ENCODE measurements around the gene MEOX2. TPM values are rescaled to one million over a fixed set of nuclear protein-coding genes. Genes with fewer than 3 reads are reported as not detected.

MEOX2 gene
- total and polyA plus RNA-seq, 2 of the 8 experiments (the other 6 are each of a cell fraction or from before 2014, with no cell fraction given) = 0.05 to 0.19 TPM

DNA sequence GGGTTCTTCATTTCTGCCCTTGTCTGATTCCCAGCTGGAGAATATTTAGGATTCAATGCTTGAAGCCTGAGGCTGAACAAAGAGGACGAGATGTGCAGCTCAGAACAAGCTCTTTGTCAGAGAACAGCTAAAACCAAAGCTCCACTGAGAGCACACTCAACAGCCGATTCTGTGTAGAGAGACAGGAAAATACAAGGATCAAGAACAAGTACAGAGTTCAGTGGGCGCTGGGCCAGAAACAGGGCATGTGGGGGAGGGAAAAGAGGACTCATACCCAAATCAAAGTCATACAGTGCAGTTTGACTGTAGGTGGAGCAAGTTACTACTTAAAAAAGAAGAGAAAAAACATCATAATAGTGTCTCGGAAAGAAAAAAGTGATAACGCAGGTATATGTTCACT, 124.6 kb downstream of the MEOX2 start, which contains the start of gene AGMO:
Gene AGMO (minus strand): TSS at position 181 of the 400 bp plus-strand sequence.
- H3K9me3 ChIP-seq (ENCODE audit: insufficient read depth in 2 of 2, low read depth in 1 of 2, low read length in 1 of 2) = no peaks in the 10 kb centered on the region
- ChIA-PET POLR2A (ENCODE audit: partially characterized antibody) (interaction anchor here (0.7 kb wide), 1 partner anchor 10 kb away, joined by 3 read pairs; no protein-coding TSS in a partner anchor), CTCF (ENCODE audit: partially characterized antibody) (interaction anchor here (0.7 to 1.0 kb wide), 2 partner anchors 332 to 674 kb away, joined by 3 to 4 read pairs; no protein-coding TSS in a partner anchor)
- H3K56ac ChIP-seq (replicated peaks; ENCODE audit: insufficient read length, low read depth, low read length) = no peak within 1 kb of the TSS
- H3K4me2 ChIP-seq (ENCODE audit: insufficient read depth in 1 of 2, low read depth in 2 of 2, low read length in 2 of 2) = no peak within 1 kb of the TSS
- 78% methylated on average over 5 of the region's 5 CpGs; no CpG with 5 or more reads in 1 of the 2 experiments for WGBS, 2 experiments (ENCODE audit: extremely low coverage in 1 of 2, insufficient coverage in 1 of 2, insufficient read length in 1 of 2, insufficient replicate concordance in 2 of 2, low coverage in 1 of 2, low lambda C conversion rate in 2 of 2, missing lambda C conversion rate in 1 of 2)
- no peaks in the 10 kb centered on the region for H3K79me2 ChIP-seq (ENCODE audit: control insufficient read depth in 1 of 2, insufficient read depth in 2 of 2, low read length in 2 of 2)
- no peak within 1 kb of the TSS for H3K4me3 ChIP-seq (ENCODE audit: extremely low read depth in 1 of 4, insufficient read depth in 2 of 4, low read depth in 3 of 4, low read length in 4 of 4)
- H4K20me1 ChIP-seq (replicated peaks in 1 of 2; ENCODE audit: control insufficient read depth in 1 of 2, insufficient read depth in 2 of 2, low read length in 2 of 2) = no peaks in the 10 kb centered on the region
- H3K14ac ChIP-seq (ENCODE audit: insufficient read length) = no peak within 1 kb of the TSS
- H2BK120ac ChIP-seq (replicated peaks; ENCODE audit: low read depth, low read length) = no peak within 1 kb of the TSS
- no peaks in the 10 kb centered on the region for H3K36me3 ChIP-seq (ENCODE audit: control insufficient read depth in 2 of 4, insufficient read depth in 4 of 4, low read length in 3 of 4)
- H4K91ac ChIP-seq (replicated peaks; ENCODE audit: insufficient read length, low read length) = no peak within 1 kb of the TSS
- no peak within 1 kb of the TSS for H3K27ac ChIP-seq (ENCODE audit: low read depth, low read length)
- H2AFZ ChIP-seq (ENCODE audit: low read length) = peak within 1 kb of the TSS; percentile 67; the same call in 1 of the 2 replicates
- H4K5ac ChIP-seq (ENCODE audit: insufficient read length, low read depth, low read length) = no peak within 1 kb of the TSS
- no peak within 1 kb of the TSS for H2BK12ac ChIP-seq (ENCODE audit: low read depth, low read length)
- no peak within 1 kb of the TSS for H3K18ac ChIP-seq (ENCODE audit: extremely low read depth, low read length)
- H3K4me1 ChIP-seq (replicated peaks in 1 of 4; ENCODE audit: control insufficient read depth in 3 of 4, insufficient read depth in 4 of 4, low read length in 3 of 4) = peaks cover 0 to 4% (median 0%) of the 10 kb centered on the region in 4 experiments; a peak in 1 of 7 replicates
- TF ChIP-seq GTF2F1 (IDR thresholded peaks at IDR 0.05; ENCODE audit: borderline replicate concordance, low read depth, low read length) = no peak
- TF ChIP-seq ASH2L (IDR thresholded peaks at IDR 0.05; ENCODE audit: low read length) = no peak
- TF ChIP-seq RAD21 (IDR thresholded peaks at IDR 0.05 in 1 of 2, conservative IDR thresholded peaks at IDR 0.05 in 1 of 2; ENCODE audit: low read depth in 2 of 2, low read length in 2 of 2) = no peak
- no peak for TF ChIP-seq RFX5 (IDR thresholded peaks at IDR 0.05; ENCODE audit: borderline replicate concordance, low read depth, low read length)
- TF ChIP-seq, protein P1, sequence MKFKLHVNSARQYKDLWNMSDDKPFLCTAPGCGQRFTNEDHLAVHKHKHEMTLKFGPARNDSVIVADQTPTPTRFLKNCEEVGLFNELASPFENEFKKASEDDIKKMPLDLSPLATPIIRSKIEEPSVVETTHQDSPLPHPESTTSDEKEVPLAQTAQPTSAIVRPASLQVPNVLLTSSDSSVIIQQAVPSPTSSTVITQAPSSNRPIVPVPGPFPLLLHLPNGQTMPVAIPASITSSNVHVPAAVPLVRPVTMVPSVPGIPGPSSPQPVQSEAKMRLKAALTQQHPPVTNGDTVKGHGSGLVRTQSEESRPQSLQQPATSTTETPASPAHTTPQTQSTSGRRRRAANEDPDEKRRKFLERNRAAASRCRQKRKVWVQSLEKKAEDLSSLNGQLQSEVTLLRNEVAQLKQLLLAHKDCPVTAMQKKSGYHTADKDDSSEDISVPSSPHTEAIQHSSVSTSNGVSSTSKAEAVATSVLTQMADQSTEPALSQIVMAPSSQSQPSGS (IDR thresholded peaks at IDR 0.05; ENCODE audit: low read length) = no peak
- no peak for TF ChIP-seq SIRT6 (IDR thresholded peaks at IDR 0.05; ENCODE audit: low read length)
- no peak for TF ChIP-seq CTCF (IDR thresholded peaks at IDR 0.05; ENCODE audit: control extremely low read depth in 1 of 3, insufficient read depth in 1 of 3, low read depth in 1 of 3, low read length in 3 of 3)
- no peaks in the 10 kb centered on the region for H3K27me3 ChIP-seq (replicated peaks in 1 of 4; ENCODE audit: control insufficient read depth in 3 of 4, extremely low read depth in 1 of 4, insufficient read depth in 3 of 4, low read length in 3 of 4)
- no peak within 1 kb of the TSS for H3K9ac ChIP-seq (replicated peaks in 1 of 4; ENCODE audit: extremely low read depth in 1 of 4, low read depth in 3 of 4, low read length in 3 of 4)
- no peak for FAIRE-seq
- H3K79me1 ChIP-seq (ENCODE audit: low read depth, low read length) = no peaks in the 10 kb centered on the region
- H3K4ac ChIP-seq (replicated peaks; ENCODE audit: insufficient read length, low read depth, low read length) = no peak within 1 kb of the TSS
- H2BK20ac ChIP-seq (ENCODE audit: low read length) = no peak within 1 kb of the TSS
- no peak for DNase-seq (ENCODE audit: low read depth in 1 of 2, low spot score in 2 of 2)
- H2AK5ac ChIP-seq (ENCODE audit: low read depth, low read length) = no peak within 1 kb of the TSS
- H4K8ac ChIP-seq (ENCODE audit: extremely low read depth, insufficient read depth, low read length) = no peak within 1 kb of the TSS
- no peak within 1 kb of the TSS for H2BK5ac ChIP-seq (ENCODE audit: low read depth, low read length)
- H2BK15ac ChIP-seq (ENCODE audit: low read length) = no peak within 1 kb of the TSS
- H3K23me2 ChIP-seq (ENCODE audit: low read depth, low read length) = no peaks in the 10 kb centered on the region
- no peak within 1 kb of the TSS for H3K23ac ChIP-seq (ENCODE audit: insufficient read length)

Measured in H1 (cell line).